MCF 10A (cell line): ENCODE results near the gene GLRA3. TPM values are rescaled to one million over a fixed set of nuclear protein-coding genes. Genes with fewer than 3 reads are reported as not detected.
"Not testable (repeated sequence)": the region's sequence is repeated elsewhere in the genome, so short reads cannot be mapped to it uniquely, and the experiment has no call there.

Experiments
- BruUV-seq: library from RNA; stranded (reverse); fragments of 400-500 nt; replicated peaks from 2 replicates; lab custom pipeline; 2021; lab: Mats Ljungman, UMichigan
- CTCF ChIA-PET: fragments of 300-600 bp; sonication (Branson Sonifier 250); formaldehyde crosslinking; extraction: SDS; loops from one replicate; lab custom pipeline; 2021; ENCODE audit warnings: antibody characterized with exemption, inconsistent platforms; lab: Yijun Ruan, JAX
- POLR2A ChIA-PET: fragments of 300-600, 350-650 bp; sonication (Branson Sonifier 250); formaldehyde crosslinking; extraction: SDS; loops from one replicate; lab custom pipeline; 2020; ENCODE audit warnings: antibody characterized with exemption, inconsistent platforms; lab: Yijun Ruan, JAX
- DNase-seq: peaks from one replicate; pipeline ENCODE4 v3.0.0-alpha.2; 2018; ENCODE audit not compliant: unreplicated experiment
- H3K27ac Mint-ChIP-seq: one replicate; pipeline ENCODE4 v1.8.0; 2022; ENCODE audit warnings: mild to moderate bottlenecking, low read depth, mixed read lengths; ENCODE audit not compliant: unreplicated experiment
- H3K27me3 Mint-ChIP-seq: one replicate; pipeline ENCODE4 v1.8.0; 2022; ENCODE audit warnings: mixed read lengths; ENCODE audit not compliant: insufficient read depth, unreplicated experiment
- H3K36me3 Mint-ChIP-seq: one replicate; pipeline ENCODE4 v1.8.0; 2022; ENCODE audit warnings: mild to moderate bottlenecking, moderate library complexity, mixed read lengths; ENCODE audit not compliant: insufficient read depth, unreplicated experiment
- H3K4me1 Mint-ChIP-seq: one replicate; pipeline ENCODE4 v1.8.0; 2022; ENCODE audit warnings: mixed read lengths; ENCODE audit not compliant: insufficient read depth, unreplicated experiment
- H3K4me3 Mint-ChIP-seq: one replicate; pipeline ENCODE4 v1.8.0; 2022; ENCODE audit warnings: mild to moderate bottlenecking, moderate library complexity, mixed read lengths; ENCODE audit not compliant: unreplicated experiment
- H3K9me3 Mint-ChIP-seq: one replicate; pipeline ENCODE4 v1.8.0; 2022; ENCODE audit warnings: mixed read lengths; ENCODE audit not compliant: unreplicated experiment
- CTCF ChIP-seq: fragments of 200-600 bp; IDR thresholded peaks from one replicate; pipeline ENCODE4 v1.8.0; 2022; ENCODE audit warnings: antibody characterized with exemption, mild to moderate bottlenecking; ENCODE audit not compliant: unreplicated experiment
- intact Hi-C: fragments of 100-400 bp; cut with micrococcal nuclease; formaldehyde crosslinking; loops from 2 replicates; pipeline ENCODE4 v1.14.1; 2022
- total RNA-seq: library from RNA; stranded (reverse); gene quantifications from 2 replicates; pipeline ENCODE4 v1.2.3, GENCODE V29; 2022

The GLRA3 gene
- total RNA-seq, 1 experiment from 2014 or later = not detected

DNA sequence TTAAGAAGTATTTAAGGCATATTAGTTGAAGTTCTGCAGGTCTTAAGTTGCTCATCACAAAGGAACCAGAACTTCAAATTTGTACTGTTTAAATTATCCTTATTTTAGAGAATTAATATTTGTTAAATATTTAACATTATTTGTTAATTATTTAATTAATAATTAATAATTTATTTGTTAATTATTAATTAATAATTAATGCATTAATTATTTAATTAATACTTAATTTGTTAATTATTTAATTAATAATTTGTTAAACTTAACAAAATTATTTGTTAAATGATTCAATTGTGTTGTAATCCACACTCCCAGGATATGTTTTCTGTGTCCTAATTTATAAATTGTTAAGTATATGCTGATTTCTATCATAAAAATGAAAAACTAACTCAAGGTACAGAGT lies 129.4 kb downstream of the GLRA3 start:
- H3K4me1 Mint-ChIP-seq = no peaks in the 10 kb centered on the region
- POLR2A ChIA-PET = no interaction called here
- H3K36me3 Mint-ChIP-seq = no peaks in the 10 kb centered on the region
- no TSS peak for BruUV-seq
- H3K4me3 Mint-ChIP-seq = no peak overlapping the region
- CTCF ChIA-PET = interaction anchor here (0.6 kb wide), 1 partner anchor 689 kb away, joined by 3 read pairs; no protein-coding TSS in a partner anchor
- no peak overlapping the region for H3K27ac Mint-ChIP-seq
- H3K9me3 Mint-ChIP-seq = no peaks in the 10 kb centered on the region
- intact Hi-C loops = no loop called here
- H3K27me3 Mint-ChIP-seq = no peaks in the 10 kb centered on the region
- no peak for DNase-seq
- TF ChIP-seq CTCF = no peak

GRCh38 chr4:174697896-174698295 lies 131.2 kb downstream of the GLRA3 start:
- no peak for TF ChIP-seq CTCF
- no peak for DNase-seq
- no peaks in the 10 kb centered on the region for H3K36me3 Mint-ChIP-seq
- intact Hi-C loops = no loop called here
- no peaks in the 10 kb centered on the region for H3K27me3 Mint-ChIP-seq
- BruUV-seq = no TSS peak
- no peak overlapping the region for H3K4me3 Mint-ChIP-seq
- H3K27ac Mint-ChIP-seq = no peak overlapping the region
- H3K9me3 Mint-ChIP-seq = no peaks in the 10 kb centered on the region
- ChIA-PET POLR2A (no interaction called here), CTCF (no interaction called here)
- H3K4me1 Mint-ChIP-seq = no peaks in the 10 kb centered on the region

DNA sequence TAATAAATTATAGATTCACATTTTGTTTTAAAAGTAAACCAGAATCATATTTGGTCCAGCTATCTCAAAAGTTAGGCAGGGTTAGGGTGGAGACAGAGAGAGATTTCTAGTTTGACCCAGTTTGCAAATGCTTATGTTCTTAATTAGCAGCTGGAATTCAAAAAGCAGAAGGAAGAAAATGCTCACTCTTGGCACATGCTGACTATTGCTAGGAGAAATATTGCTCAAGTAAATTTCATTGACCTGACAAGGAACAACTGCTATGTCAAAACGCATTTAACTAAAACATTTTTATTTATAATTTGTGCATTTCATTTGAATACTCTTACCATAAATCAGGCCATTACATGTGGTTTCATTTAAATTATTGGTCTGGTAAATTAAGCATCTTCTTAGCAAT lies 131.8 kb downstream of the GLRA3 start:
- ChIA-PET CTCF (interaction anchor here (0.6 kb wide), 2 partner anchors 18 to 726 kb away, joined by 3 read pairs; no protein-coding TSS in a partner anchor), POLR2A (no interaction called here)
- no peak for DNase-seq
- H3K9me3 Mint-ChIP-seq = no peaks in the 10 kb centered on the region
- no peaks in the 10 kb centered on the region for H3K36me3 Mint-ChIP-seq
- H3K4me3 Mint-ChIP-seq = no peak overlapping the region
- intact Hi-C loops = no loop called here
- TF ChIP-seq CTCF = no peak
- H3K4me1 Mint-ChIP-seq = no peaks in the 10 kb centered on the region
- BruUV-seq = no TSS peak
- no peaks in the 10 kb centered on the region for H3K27me3 Mint-ChIP-seq
- H3K27ac Mint-ChIP-seq = no peak overlapping the region

- POLR2A ChIA-PET = no interaction called here
- BruUV-seq = no TSS peak
- Mint-ChIP-seq H3K9me3 (no peaks in the 10 kb centered on the region), H3K36me3 (no peaks in the 10 kb centered on the region), H3K4me3 (no peak overlapping the region), H3K4me1 (no peaks in the 10 kb centered on the region), H3K27ac (no peak overlapping the region), H3K27me3 (no peaks in the 10 kb centered on the region)
- intact Hi-C loops = no loop called here
- no peak for DNase-seq
- no peak for TF ChIP-seq CTCF
- CTCF ChIA-PET = interaction anchor here (0.6 to 2.0 kb wide), 4 partner anchors 18 to 727 kb away, joined by 3 to 9 read pairs (median 3); no protein-coding TSS in a partner anchor
These were observed 132.4 kb downstream of the GLRA3 start for GRCh38 chr4:174696657-174697056.

GRCh38 chr4:174691876-174692275 lies 137.2 kb downstream of the GLRA3 start:
- H3K4me3 Mint-ChIP-seq, H3K27me3 Mint-ChIP-seq, H3K36me3 Mint-ChIP-seq, CTCF ChIA-PET, intact Hi-C loops, H3K27ac Mint-ChIP-seq, H3K4me1 Mint-ChIP-seq, DNase-seq, BruUV-seq: not testable (repeated sequence)
- peaks cover 15% of the 10 kb centered on the region for H3K9me3 Mint-ChIP-seq
- POLR2A ChIA-PET = interaction anchor here (0.7 kb wide), 1 partner anchor 314 kb away, joined by 3 read pairs; no protein-coding TSS in a partner anchor
